GM18502 (cell line): Measurements from ENCODE around the gene ANO6.
"Not testable (repeated sequence)": the region's sequence is repeated elsewhere in the genome, so short reads cannot be mapped to it uniquely, and the experiment has no call there.

Experiments used
- ATAC-seq: cut with Tn5 transposase; IDR thresholded peaks from one replicate; pipeline ENCODE4 v1.9.1; 2021; ENCODE audit warnings: mild to moderate bottlenecking; ENCODE audit not compliant: unreplicated experiment, poor library complexity

The ANO6 gene, protein sequence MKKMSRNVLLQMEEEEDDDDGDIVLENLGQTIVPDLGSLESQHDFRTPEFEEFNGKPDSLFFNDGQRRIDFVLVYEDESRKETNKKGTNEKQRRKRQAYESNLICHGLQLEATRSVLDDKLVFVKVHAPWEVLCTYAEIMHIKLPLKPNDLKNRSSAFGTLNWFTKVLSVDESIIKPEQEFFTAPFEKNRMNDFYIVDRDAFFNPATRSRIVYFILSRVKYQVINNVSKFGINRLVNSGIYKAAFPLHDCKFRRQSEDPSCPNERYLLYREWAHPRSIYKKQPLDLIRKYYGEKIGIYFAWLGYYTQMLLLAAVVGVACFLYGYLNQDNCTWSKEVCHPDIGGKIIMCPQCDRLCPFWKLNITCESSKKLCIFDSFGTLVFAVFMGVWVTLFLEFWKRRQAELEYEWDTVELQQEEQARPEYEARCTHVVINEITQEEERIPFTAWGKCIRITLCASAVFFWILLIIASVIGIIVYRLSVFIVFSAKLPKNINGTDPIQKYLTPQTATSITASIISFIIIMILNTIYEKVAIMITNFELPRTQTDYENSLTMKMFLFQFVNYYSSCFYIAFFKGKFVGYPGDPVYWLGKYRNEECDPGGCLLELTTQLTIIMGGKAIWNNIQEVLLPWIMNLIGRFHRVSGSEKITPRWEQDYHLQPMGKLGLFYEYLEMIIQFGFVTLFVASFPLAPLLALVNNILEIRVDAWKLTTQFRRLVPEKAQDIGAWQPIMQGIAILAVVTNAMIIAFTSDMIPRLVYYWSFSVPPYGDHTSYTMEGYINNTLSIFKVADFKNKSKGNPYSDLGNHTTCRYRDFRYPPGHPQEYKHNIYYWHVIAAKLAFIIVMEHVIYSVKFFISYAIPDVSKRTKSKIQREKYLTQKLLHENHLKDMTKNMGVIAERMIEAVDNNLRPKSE

DNA sequence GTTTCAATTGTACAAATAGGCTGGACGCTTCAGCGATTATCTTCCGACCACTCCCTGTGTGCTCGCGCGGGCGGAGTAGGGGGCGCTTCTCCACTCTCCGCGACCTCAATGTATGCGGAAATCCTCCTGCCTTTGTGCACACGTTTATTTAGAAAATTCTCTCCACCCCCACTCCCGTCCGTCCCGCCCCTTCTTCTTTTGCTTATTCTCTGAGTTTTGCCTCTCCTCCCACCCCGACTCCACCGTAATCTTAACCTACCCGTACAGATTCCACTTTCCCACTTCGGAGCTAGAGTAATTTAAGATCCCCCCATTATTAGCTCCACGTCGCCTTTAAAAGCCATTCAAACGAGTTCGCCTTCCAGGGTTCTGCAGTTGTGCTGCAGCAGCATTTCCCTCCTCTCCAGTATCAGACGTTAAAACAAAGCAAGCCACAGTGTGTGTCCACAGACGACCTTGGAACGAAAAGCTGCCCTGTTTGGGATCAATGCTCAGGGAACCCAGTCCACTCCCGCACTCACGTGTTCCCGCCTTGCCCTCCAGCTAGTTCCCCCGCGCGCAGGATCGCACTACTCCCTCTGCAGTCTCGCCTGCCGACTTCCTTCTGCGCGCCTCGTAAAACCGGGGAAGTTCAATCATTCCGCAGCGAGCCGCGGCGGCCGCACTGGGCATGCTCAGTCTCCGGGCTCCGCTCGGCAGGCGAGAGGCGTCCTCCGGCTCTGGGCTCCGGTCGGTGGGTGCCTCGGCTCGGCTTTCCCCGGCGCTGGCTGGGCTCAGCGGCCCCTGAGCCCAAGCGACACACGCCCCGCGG, at the start of gene ANO6:
Gene ANO6 (plus strand): TSS at position 677 of the 811 bp plus-strand sequence. CDS start 227 bp downstream, outside the sequence.
- ATAC-seq: peak; percentile 71

- ATAC-seq: no peak
Observed at GRCh38 chr12:45168976-45169375, 46.9 kb upstream of the ANO6 start.

DNA sequence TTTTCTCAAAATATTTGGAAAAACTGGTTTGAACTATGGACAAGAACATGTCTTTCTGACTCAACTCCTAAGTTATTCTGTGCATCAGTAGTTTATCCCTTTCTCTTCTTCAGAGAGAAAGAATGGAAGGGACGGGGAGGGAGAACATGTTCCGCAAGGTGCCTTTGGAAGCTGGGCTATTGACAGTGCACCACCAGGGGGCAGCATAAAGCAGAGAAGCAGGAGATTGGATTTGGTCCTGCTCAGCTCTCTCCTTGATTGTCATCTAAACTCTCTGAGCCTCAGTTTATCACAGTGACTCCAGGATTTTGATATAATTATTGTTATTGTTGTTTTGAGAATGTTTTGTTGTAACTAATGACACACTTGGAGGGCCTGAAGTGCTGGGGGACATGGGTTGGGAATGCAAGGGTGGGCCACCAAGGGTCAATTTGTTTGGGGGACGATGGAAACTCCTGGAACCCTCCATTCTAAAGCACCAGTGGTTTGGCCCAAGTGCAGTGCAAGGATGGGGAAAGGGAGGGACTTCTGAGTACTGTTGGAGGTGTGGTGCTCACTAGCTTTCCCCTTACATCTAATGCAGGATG, 45.3 kb upstream of the ANO6 start:
- peak; percentile 84 for ATAC-seq

GRCh38 chr12:45173293-45173692, 42.6 kb upstream of the ANO6 start:
- ATAC-seq: not testable (repeated sequence)

DNA sequence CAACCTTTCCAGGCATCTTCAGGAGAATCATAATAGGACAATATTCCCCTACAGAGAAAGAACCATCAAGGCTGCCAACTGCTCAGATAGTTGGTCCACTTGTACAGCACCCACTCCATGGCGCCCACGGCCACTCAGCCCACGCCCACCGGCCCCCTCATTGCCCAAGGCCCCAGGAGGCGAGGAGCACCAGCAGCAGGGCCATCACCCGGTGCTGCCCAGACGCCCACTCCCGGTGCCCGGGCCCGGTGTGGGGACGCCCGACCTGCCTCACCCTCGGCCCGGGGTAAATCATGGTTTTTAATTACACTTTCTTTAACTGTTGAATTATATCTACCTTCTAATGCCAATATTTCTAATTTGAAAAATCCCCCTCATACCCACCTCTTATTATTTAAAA, 41.3 kb upstream of the ANO6 start:
- ATAC-seq: no peak

DNA sequence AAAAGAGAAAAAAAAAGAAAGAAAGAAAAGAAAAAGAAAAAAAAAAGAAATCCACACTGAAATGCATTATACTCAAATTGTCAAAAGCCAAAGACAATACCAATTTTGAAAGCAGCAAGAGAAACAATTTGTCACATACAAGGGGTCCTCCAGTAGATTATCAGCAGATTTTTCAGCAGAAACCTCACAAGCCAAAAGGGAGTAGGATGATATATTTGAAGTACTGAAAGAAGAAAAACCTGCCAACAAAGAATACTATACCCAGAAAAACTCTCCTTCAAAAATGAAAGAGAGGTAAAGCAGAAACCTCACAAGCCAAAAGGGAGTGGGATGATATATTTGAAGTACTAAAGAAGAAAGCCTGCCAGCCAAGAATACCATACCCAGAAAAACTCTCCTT, 37.1 kb upstream of the ANO6 start:
- ATAC-seq: no peak

DNA sequence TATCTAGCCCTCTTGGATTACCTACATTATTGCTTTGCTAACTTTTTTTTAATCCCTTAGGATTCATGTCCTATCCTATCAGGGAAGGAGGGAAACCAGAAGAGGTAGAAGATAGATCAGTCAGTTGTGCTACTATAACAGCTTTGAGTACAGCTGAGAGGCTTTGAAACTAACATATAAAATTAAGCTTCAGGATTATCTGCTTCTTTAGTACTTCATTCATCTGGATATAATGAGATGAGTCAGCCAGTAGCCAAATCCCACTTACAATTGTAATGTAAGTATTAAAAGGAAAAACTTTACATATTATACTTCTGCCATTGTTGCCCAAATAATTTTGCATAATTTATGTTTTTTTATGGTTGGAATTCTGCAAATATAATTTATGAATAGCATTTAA, 33.4 kb upstream of the ANO6 start:
- ATAC-seq: no peak

DNA sequence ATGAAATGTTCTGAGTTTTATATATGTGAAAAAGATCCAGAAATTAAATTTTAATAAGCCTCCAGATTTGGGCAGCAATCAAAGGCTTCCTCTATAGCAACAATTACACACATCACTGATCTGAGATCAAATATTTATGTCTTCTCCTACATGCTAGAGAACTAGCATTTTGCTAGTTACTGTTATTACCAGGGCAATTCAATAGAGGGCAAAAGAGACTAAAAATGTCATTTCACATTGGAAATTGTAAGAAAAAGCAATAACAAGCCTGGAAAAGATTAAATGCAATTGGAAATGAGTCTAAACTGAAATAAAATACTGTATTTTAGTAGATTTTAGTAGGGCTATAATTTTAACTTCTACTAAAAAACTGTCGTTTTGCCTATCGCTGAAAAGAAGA, 32.6 kb upstream of the ANO6 start:
- no peak for ATAC-seq

GRCh38 chr12:45184147-45184963, 31.5 kb upstream of the ANO6 start:
- ATAC-seq: no peak

- no peak for ATAC-seq
Observed at GRCh38 chr12:45186762-45187161, 29.1 kb upstream of the ANO6 start.

DNA sequence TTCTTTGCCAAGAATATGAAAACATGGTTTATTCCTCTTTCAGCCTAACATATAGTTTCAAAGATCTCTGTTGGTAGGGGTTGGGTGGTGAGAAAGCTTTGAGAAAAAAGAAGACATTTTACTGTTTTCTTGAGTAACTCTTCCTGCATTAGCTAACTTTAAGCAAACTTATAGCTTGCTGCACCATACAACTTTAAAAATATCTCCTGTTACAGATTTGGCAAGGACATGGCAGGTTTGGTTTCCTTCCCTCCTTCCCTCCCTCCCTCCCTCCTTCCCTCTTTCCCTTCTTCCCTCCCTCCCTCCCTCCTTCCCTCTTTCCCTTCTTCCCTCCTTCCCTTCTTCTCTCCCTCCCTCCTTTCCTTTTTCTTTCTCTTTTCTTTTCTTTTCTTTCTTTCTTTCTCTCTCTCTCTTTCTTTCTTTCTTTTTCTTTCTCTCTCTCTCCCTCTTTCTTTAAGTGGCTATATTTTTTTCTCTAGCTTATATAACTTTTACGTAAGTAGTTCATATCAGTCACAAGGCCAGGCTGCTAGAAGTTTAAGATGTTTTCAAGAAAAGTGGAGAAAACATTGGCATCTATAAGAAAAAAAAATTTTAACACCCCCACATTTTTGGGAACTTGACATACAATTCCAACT, 26.0 kb upstream of the ANO6 start:
- ATAC-seq: no peak

DNA sequence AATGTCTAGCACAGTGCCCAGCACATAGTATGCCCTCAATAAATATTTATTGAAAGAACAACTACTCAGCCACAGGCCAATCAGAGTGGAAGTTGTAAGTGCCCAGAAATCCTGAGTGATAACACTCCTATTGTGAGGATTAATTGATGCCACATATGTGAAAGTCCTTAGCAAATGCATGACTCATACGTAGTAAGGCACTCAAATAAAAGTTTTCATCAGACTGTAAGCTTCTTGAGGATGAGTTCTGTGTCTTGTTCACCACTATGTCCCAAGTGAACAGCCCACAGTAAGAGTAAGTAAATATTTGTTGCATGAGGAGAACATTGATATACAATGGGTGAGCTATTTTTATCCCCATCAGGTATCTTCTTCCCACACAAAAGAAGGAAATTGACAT, 24.7 kb upstream of the ANO6 start:
- ATAC-seq: no peak

- ATAC-seq: no peak
Observed at GRCh38 chr12:45192707-45193106, 23.2 kb upstream of the ANO6 start.

DNA sequence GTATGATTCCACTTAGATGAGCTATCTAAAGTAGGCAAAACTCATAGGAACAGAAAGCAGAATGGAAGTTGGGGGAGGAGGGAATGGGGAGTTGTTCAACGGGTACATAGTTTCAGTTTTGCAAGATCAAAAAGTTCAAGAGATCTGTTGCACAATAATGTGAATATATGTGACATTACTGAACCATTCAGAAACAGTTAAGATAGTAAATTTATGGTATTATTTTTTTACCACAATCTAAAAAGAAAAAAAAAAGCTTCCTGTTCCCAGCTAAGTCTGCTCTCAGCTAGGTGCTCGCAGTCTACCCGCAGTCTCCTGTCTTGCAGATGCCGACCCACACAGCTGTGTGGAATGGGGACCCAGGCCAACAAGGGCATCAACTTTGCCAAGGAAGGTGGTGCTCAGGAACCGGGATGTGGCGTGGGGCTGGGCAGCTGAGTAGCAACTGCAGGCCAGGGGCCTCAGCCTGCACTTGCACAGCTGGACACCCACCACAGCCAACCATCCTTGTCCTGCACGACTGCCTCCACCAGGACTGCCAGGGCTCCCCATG, 15.3 kb upstream of the ANO6 start:
- ATAC-seq: no peak

DNA sequence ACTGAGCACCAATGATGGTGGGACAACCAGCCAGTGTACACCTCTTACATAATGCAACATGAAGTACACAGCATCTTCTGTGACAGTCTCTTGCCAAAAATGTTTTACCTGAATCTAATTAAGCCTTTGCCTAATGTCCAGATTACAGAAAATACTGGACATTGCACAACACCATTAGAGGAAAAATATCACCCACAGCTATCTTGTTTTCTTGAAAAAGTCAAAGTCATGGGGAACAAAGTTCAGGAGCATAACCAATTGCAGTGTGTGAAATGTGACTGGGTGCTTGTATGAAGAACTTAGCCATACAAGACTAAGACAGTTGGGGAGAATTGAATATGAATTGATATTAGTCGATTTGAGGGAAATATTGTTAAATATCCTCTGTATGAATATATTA, 12.1 kb upstream of the ANO6 start:
- ATAC-seq: no peak

GRCh38 chr12:45204757-45205156, 11.1 kb upstream of the ANO6 start:
- ATAC-seq: no peak

DNA sequence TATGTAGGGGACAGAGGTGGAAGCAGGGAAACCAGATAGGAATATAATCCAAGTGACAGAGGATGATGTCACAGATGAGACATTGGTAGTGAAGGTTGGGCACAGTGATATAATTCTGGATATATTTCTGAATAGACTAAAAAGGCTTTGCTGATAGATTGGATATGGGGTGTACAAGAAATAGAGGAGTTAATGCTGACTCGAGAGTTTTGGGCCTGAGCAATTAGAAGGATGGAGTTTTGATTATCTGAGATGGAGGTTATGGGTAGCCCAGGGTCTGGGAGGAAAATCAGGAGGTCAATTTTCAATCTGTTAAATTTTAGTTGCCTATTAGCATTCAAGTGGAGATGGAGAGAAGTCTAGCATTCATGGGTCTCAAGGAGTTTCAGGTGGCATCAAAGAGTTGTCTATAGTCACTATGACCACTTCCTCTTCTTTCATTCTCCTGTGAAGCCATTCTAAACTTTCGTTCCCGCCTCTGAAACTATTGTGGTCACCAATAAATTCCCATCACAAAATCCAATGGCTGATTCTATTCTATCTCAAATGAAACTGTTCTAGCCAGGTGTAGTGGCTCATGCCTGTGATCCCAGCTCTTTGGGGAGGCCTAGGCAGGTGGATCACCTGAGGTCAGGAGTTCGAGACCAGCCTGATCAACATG, 10.6 kb upstream of the ANO6 start:
- ATAC-seq: peak; percentile 62
